GM18505 (cell line): Measurements from ENCODE around the gene CBX4.

Experiments
- ATAC-seq: cut with Tn5 transposase; IDR thresholded peaks from one replicate; pipeline ENCODE4 v1.9.1; 2021; ENCODE audit not compliant: unreplicated experiment
- POLR2A ChIP-seq: IDR thresholded peaks from 4 replicates; pipeline ENCODE4 v1.6.1; 2011; ENCODE audit warnings: borderline replicate concordance; ENCODE audit not compliant: insufficient read depth, insufficient read length; ENCODE audit errors: extremely low read depth

CBX4 gene

DNA sequence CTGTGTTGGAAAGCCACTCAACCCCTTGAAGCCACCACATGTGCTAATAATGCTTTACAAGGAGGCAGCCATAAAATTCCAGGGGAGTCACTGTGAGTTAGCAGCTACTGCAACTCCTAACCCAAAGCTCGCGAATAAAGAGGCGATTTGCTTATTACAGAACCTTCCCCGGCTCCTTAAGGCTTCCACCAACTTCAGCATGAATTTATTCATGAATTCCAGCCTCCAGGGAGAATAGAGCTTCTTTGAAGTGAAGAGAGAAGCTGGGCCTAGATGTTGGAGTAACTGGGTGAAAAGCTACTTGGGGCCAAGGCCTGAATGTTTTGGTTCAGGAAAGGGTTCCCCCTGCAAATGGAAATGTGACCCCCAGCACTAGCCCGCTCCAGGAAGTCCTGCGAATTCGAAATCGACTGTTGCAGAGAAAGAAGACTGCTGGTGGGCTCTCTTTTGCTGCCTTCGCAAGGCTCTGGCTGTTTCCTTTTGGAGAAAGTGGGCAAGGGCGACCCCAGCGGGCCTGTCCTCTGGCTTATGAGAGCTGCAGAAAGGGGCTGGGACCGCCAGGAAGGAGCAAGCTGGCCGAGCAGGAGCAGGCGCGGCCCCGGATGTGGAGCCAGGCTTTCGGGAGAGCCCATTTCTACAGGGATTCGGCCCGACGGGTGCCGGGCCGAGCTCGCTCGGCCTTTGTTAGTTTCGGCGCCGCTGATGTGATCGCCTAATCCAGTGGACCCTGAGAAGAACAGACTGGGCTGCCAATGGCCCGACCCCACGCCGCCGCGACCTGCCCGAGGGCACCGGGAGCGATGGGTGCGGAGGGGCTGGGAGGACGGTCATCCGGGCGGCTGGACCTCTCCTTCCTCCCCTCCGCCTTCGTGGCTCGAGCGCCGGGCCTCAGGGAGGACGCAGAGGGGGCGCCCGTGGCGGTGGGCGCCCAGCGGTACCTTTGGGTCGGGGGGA lies 50.0 kb downstream of the CBX4 start:
- no peak for ATAC-seq
- no peak for TF ChIP-seq POLR2A

DNA sequence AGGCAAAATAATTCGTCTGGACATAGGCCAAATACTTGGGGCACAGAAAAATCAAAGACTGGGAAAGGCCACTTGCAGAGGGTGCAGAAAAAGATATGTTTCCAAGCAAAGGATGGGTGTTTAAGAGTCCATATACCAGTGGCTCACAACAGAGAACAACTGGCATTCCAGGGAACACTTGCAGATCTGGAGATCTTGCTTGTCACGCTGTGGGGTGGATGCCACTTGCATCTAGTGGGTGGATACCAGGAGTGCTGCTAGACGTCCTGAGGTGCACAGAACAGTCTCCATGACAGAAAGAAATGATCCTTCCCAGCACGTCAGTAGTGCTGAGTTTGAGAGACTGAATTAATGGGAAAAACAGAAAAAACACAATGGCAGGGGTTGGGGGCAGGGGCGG lies 50.8 kb downstream of the CBX4 start:
- no peak for TF ChIP-seq POLR2A
- ATAC-seq: no peak

DNA sequence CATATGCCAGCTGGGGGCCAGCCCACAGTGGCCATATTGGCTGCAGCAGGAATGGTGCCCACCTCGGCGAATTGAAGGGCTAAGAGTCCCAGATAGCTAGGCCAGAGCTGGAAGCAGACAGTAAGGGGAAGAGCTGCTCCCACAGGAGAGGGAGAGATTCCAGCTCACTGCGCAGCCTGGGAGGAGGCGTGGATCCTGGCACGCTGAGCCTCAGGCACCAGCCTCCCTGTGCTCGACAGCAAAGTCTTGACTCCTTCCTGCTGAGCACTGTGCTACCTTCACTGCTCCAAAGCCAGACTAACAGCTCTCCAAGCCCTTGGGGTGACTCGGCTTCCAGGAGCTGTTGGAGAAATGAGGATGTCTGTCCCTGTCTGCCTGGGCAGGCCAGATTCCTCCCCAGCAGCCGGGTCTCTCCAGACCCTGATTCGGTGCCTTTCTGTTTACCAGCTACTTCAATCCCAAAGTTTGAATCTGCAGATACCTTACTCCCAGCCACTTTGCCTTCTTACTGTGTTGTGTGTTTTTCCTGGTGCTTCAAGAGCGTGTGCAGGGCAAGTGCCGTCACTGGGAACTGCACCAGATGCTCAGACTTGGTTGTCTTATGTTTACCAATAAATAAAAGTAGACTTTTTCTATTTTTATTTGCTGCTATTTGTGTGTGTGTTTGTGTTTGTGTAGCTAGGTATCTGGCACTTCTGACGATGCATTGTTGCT lies 52.2 kb downstream of the CBX4 start:
- TF ChIP-seq POLR2A: no peak
- ATAC-seq: no peak

DNA sequence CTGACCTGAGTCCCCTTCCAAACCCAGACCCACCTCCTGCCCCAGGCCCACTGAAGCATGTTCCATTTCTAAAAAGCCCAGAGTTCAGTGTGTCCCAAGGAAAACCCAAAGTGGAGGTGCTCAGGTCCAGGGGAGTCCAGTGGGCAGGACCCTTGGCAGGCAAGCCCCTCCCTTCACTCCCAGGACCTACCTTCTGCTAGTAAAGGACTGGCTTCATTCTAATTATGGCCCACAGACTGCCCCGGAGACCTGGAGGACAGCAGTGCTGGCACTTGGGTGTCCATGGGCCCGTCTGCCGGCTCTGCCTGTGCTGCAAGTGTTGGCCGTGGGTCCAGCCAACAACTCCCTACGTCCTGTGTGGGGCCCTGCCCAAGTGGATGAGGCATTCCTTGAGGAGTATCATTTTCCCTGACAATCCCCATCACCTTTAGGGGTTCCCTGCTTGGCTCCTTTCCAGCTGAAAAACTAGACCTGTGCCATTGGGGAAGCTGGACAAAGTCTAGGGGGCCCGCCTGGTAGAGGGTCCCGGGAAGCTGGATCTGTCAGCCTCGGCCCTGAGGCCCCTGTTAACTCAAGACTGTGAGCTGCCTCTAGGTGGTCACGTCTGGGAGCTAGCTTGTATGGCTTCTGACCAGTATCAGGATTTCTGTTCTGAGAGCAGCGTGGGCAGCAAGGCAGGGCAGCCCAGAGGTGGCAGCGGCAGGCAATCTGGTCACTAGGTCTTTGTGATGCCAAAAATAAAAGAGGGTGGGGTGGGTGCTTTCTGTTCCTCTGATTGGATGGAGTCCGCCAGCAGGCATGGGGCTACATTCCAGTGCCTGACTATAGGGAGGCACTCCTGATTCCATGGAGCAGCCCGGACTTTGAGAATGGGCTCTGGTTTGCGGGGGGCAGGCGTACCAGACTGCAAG lies 53.1 kb downstream of the CBX4 start:
- no peak for ATAC-seq
- TF ChIP-seq POLR2A: no peak

DNA sequence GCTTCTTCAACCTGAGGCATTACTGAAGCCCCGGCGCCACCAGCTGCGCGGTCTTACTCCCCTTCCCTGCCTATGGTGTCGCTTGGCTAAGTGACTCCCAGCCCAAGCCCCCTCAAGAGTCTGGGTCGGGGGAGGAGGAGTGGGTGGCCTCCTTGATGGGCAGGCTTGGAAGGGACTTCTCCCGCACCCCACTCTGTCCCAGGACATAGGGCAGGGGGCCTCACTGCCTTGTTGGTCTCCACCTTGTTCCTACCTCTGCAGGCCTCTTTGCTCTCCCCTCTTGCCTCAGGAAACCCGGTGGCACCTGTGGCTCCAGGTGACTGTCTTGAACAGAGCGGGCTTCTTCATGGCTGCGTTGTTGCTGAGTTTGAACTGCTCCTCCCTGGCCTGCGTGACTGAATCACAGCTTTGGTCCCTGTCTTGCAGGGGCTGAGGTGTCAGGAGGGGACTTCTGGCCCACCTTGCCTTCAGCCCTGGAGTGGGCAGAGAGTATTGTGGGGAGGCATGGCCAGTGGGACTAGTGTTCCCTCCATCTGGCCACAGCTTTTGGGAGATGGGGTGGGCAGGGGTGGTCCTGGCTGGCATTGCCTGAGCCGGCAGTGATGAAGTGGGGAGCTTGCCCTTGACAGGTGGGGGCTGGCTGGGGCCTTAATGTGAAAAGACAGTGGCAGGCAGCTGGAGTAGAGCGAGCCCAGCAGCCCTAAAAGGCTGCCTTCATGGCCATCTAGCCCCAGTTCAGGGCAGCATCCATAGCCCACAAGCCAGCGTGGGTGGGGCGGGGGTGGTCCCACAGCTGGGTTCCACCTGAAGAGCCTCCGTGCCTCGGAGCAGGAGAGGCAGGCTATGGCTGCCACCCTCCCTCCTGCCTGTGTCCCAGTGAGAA lies 54.0 kb downstream of the CBX4 start:
- no peak for TF ChIP-seq POLR2A
- no peak for ATAC-seq

DNA sequence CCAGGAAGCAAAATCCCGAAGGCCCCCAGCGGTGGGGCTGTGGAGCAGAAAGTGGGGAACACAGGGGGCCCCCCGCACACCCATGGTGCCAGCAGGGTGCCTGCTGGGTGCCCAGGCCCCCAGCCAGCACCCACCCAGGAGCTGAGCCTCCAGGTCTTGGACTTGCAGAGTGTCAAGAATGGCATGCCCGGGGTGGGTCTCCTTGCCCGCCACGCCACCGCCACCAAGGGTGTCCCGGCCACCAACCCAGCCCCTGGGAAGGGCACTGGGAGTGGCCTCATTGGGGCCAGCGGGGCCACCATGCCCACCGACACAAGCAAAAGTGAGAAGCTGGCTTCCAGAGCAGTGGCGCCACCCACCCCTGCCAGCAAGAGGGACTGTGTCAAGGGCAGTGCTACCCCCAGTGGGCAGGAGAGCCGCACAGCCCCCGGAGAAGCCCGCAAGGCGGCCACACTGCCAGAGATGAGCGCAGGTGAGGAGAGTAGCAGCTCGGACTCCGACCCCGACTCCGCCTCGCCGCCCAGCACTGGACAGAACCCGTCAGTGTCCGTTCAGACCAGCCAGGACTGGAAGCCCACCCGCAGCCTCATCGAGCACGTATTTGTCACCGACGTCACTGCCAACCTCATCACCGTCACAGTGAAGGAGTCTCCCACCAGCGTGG lies 54.8 kb downstream of the CBX4 start:
- no peak for ATAC-seq
- TF ChIP-seq POLR2A: no peak

DNA sequence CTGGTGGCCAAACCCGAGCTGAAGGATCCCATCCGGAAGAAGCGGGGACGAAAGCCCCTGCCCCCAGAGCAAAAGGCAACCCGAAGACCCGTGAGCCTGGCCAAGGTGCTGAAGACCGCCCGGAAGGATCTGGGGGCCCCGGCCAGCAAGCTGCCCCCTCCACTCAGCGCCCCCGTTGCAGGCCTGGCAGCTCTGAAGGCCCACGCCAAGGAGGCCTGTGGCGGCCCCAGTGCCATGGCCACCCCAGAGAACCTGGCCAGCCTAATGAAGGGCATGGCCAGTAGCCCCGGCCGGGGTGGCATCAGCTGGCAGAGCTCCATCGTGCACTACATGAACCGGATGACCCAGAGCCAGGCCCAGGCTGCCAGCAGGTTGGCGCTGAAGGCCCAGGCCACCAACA lies 55.3 kb downstream of the CBX4 start:
- TF ChIP-seq POLR2A: no peak
- ATAC-seq: no peak
